HUES6 (cell line): ENCODE measurements around the gene LYZL6.

Source experiments
- H3K27ac ChIP-seq: 2 replicates; pipeline ENCODE4 v1.7.0; 2013; ENCODE audit warnings: low read depth, mild to moderate bottlenecking, low read length, inconsistent platforms
- H3K27me3 ChIP-seq: 2 replicates; pipeline ENCODE4 v1.6.1; 2013; ENCODE audit warnings: low read length; ENCODE audit not compliant: control insufficient read depth, insufficient read depth
- H3K36me3 ChIP-seq: 2 replicates; pipeline ENCODE4 v1.6.1; 2013; ENCODE audit warnings: low read length; ENCODE audit not compliant: control insufficient read depth, insufficient read depth
- H3K4me1 ChIP-seq: 2 replicates; pipeline ENCODE4 v1.6.1; 2013; ENCODE audit warnings: low read length; ENCODE audit not compliant: control insufficient read depth, insufficient read depth
- H3K4me3 ChIP-seq: 2 replicates; pipeline ENCODE4 v1.5.1; 2013; ENCODE audit warnings: low read depth, low read length
- H3K9ac ChIP-seq: one replicate; pipeline ENCODE4 v1.6.1; 2013; ENCODE audit warnings: mild to moderate bottlenecking, low read length
- H3K9me3 ChIP-seq: 2 replicates; pipeline ENCODE4 v1.6.1; 2013; ENCODE audit warnings: low read depth, low read length; ENCODE audit not compliant: control insufficient read depth, insufficient read depth

The LYZL6 gene

DNA sequence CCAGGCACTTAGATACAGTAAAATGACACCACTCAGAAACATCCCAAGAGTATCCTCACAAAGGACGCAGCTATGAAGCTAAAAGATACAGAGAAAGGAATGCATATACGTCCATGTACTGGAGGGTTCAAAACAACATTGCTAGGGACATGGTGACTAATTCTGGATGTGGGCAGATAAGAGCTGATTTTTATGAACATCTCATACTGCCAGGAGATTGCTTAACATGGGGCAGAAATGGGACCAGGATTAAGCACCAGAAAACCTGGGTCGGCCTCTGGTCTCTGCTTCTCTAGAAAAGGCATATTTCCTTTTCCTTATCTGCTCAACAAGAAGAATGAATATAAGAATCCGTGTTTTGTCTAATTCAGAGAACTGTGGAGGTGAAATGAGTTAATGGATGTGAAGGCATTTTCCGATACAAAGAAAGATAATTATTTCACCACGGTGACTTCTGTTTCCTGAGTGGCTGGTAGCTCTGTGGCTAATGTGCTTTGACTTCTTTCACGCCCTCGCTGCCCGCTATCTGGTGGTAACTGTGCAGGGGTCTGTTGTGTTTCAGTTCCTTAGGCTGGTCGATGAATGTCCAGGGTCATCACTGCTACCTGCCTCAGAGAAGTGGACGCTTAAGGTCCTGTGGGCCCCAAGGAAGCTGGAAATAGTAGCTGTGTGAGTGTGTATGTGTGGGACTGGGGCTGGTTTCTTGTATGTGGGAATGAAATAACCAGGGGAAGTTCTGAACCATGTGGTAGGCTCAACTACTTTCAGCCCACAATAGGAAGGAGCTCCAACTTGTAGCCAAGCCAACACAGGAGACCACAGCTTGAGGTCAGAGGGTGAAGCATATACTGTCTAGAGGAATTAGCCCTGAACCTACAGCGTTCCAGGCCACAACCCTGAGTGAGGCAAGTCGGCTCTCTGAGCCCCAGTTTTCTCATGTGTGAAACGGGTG, 47.6 kb downstream of the LYZL6 start:
- Histone ChIP-seq H3K4me1 (0 out of 2 replicates have a peak, but pooled peaks cover 3% of the 10 kb centered on the region), H3K36me3 (no peaks in the 10 kb centered on the region), H3K27me3 (no peaks in the 10 kb centered on the region), H3K4me3 (no peak overlapping the region), H3K27ac (no peak overlapping the region), H3K9ac (no peak overlapping the region), H3K9me3 (no peaks in the 10 kb centered on the region)

- H3K27me3 ChIP-seq, result no peaks in the 10 kb centered on the region
- no peaks in the 10 kb centered on the region for H3K9me3 ChIP-seq
- peaks cover 11% of the 10 kb centered on the region; the same call in 1 of the 2 replicates for H3K4me1 ChIP-seq
- no peak overlapping the region for H3K27ac ChIP-seq
- no peak overlapping the region for H3K4me3 ChIP-seq
- no peaks in the 10 kb centered on the region for H3K36me3 ChIP-seq
- H3K9ac ChIP-seq, result no peak overlapping the region
Measured at GRCh38 chr17:35894206-35894605, 49.3 kb downstream of the LYZL6 start.

GRCh38 chr17:35893751-35894150, 49.8 kb downstream of the LYZL6 start:
- no peaks in the 10 kb centered on the region for H3K36me3 ChIP-seq
- no peak overlapping the region for H3K4me3 ChIP-seq
- no peak overlapping the region for H3K9ac ChIP-seq
- H3K27me3 ChIP-seq, result no peaks in the 10 kb centered on the region
- no peaks in the 10 kb centered on the region for H3K9me3 ChIP-seq
- H3K27ac ChIP-seq, result no peak overlapping the region
- H3K4me1 ChIP-seq, result peaks cover 11% of the 10 kb centered on the region; the same call in 1 of the 2 replicates

DNA sequence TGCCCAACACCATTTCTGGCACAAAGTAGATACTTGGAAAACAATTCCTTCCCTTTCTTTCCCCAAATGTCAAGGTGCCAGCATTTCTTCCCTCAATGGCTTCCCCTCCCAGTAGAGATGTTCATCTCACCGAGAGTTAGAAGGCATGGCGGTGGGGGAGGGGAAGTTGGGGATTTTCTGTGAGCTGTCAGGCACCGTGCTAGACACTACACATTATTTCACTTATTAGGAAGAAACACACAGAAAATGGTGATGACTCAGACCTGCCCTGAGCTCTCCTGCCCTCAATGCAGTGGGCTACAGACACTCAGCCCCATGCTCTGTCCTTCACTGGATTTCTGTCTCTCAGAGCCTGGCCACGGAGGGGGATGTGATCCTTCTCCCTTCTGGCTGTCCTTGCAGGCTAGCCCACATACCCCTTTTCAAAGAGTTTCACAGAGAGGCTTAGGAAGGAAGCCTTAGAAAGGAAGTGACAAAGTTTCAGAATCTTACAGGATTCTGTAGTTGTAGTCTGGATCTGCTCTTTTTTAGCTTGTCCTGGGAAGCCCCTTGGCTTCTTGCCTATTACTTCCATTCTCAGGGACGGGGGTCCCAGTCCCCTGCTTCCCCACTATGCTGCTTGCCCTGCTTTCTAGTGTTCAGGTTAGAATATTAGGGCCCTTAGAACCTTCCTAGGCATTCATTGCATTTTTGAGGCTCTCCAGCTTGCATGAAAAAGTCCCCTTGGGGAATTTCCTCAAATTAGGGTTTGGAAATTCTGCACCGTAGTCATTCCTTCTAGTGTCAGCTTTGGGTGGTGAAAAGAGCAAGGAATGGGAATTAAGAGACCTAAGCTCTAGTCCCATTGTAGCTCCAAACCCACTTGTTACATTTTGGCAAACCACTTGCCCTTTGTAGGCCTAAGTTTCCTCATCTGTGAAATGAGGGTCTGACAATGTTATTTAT, 51.1 kb downstream of the LYZL6 start:
- Histone ChIP-seq H3K4me3 (no peak overlapping the region), H3K9ac (no peak overlapping the region), H3K27ac (no peak overlapping the region), H3K4me1 (peaks cover 11% of the 10 kb centered on the region; the same call in 1 of the 2 replicates), H3K36me3 (no peaks in the 10 kb centered on the region), H3K27me3 (no peaks in the 10 kb centered on the region), H3K9me3 (no peaks in the 10 kb centered on the region)

- no peak overlapping the region for H3K4me3 ChIP-seq
- H3K9me3 ChIP-seq, result no peaks in the 10 kb centered on the region
- H3K27me3 ChIP-seq, result no peaks in the 10 kb centered on the region
- peaks cover 11% of the 10 kb centered on the region; the same call in 1 of the 2 replicates for H3K4me1 ChIP-seq
- no peak overlapping the region for H3K27ac ChIP-seq
- no peaks in the 10 kb centered on the region for H3K36me3 ChIP-seq
- no peak overlapping the region for H3K9ac ChIP-seq
Measured at GRCh38 chr17:35891269-35891668, 52.2 kb downstream of the LYZL6 start.

GRCh38 chr17:35890774-35891155, 52.7 kb downstream of the LYZL6 start:
- no peaks in the 10 kb centered on the region for H3K36me3 ChIP-seq
- H3K9me3 ChIP-seq, result no peaks in the 10 kb centered on the region
- no peak overlapping the region for H3K9ac ChIP-seq
- H3K27ac ChIP-seq, result no peak overlapping the region
- no peak overlapping the region for H3K4me3 ChIP-seq
- peaks cover 11% of the 10 kb centered on the region; the same call in 1 of the 2 replicates for H3K4me1 ChIP-seq
- no peaks in the 10 kb centered on the region for H3K27me3 ChIP-seq

GRCh38 chr17:35889818-35890773, 53.4 kb downstream of the LYZL6 start:
- no peaks in the 10 kb centered on the region for H3K9me3 ChIP-seq
- no peak overlapping the region for H3K4me3 ChIP-seq
- H3K36me3 ChIP-seq, result no peaks in the 10 kb centered on the region
- peaks cover 11% of the 10 kb centered on the region; the same call in 1 of the 2 replicates for H3K4me1 ChIP-seq
- H3K27ac ChIP-seq, result no peak overlapping the region
- H3K9ac ChIP-seq, result no peak overlapping the region
- H3K27me3 ChIP-seq, result no peaks in the 10 kb centered on the region

GRCh38 chr17:35889241-35889640, 54.3 kb downstream of the LYZL6 start:
- H3K36me3 ChIP-seq, result no peaks in the 10 kb centered on the region
- no peaks in the 10 kb centered on the region for H3K9me3 ChIP-seq
- H3K9ac ChIP-seq, result no peak overlapping the region
- H3K27me3 ChIP-seq, result no peaks in the 10 kb centered on the region
- H3K27ac ChIP-seq, result no peak overlapping the region
- H3K4me1 ChIP-seq, result peaks cover 11% of the 10 kb centered on the region; the same call in 1 of the 2 replicates
- H3K4me3 ChIP-seq, result no peak overlapping the region
